ENCODE measurements around the gene ZNF491.
A peak's percentile ranks its signal among the peaks of the same experiment; 100 is the strongest.
"Not testable (repeated sequence)": the region's sequence is repeated elsewhere in the genome, so short reads cannot be mapped to it uniquely, and the experiment has no call there.

ZNF491 gene

DNA sequence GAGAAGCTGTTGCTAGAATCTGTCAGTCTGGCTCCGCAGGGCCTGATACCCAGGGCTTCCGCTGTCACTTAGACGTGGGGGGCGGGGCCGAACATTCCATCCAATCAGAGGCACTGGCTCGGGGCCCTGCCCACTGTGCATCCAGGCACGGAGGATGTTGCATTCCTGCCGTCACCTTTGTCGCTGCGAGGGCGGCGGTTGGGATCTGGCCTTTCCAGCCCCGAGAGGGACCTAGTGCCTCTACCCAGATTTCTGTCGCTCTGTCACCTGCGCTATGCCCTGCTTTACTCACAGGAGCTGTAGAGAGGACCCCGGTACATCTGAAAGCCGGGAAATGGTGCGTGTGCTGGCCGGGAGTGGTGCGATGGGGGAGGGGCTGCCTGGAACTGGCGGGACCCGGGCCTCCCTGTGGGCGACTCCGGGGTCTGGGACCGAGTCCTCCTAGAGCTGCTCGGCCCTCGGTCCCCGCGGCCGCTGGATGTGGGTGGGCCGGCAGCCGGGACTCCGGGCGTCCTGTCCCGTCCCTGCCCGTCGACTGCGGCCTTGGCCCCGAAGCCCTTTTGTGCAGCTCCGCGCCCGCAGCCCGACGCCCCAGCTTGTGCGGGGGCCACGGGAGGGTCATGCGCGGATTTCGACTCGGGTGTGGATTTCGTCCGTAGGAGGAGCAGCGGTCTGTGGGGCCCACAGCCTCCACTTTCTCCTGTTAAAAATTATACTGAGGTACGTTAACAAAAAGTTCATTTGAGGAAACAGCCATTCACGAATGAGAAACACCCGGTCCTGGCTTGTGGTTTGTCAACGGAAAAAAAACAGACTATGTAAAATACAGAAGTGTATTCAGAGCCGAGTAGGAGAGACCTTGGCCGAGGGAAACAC, 50.5 kb downstream of the ZNF491 start, which contains the start of gene ZNF439:
TSS of gene ZNF439 (plus strand) at position 133 of the 876 bp plus-strand sequence. CDS start at position 275, 142 bp downstream.
- TF ChIP-seq, protein P1, sequence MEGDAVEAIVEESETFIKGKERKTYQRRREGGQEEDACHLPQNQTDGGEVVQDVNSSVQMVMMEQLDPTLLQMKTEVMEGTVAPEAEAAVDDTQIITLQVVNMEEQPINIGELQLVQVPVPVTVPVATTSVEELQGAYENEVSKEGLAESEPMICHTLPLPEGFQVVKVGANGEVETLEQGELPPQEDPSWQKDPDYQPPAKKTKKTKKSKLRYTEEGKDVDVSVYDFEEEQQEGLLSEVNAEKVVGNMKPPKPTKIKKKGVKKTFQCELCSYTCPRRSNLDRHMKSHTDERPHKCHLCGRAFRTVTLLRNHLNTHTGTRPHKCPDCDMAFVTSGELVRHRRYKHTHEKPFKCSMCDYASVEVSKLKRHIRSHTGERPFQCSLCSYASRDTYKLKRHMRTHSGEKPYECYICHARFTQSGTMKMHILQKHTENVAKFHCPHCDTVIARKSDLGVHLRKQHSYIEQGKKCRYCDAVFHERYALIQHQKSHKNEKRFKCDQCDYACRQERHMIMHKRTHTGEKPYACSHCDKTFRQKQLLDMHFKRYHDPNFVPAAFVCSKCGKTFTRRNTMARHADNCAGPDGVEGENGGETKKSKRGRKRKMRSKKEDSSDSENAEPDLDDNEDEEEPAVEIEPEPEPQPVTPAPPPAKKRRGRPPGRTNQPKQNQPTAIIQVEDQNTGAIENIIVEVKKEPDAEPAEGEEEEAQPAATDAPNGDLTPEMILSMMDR (IDR thresholded peaks at IDR 0.05; ENCODE audit: borderline replicate concordance, control extremely low read depth, extremely low read depth, insufficient read depth, missing control alignments): no peak
- in situ Hi-C loops (cut with MboI; ENCODE audit: low sequenced_read_pairs, unreplicated experiment): no loop called here
- peak; percentile 92 for DNase-seq (ENCODE audit: low spot score)

DNA sequence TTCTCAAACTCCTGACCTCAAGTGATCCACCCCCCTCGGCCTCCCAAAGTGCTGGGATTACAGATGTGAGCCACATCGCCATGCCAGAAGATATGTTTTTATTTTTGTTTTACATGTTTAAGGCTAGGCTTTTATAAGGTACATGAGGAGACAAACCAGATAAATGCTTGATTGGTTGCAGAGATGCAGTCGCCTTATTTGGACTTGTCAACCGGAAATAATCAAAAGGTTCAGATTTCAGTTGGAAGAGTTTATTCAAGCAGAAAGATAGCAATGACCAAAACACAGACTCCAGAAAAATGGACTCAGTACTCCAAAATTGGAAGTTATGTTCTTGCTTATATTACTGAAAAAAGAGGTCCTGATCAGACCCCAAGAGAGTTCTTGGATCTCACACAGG, 52.0 kb downstream of the ZNF491 start:
- DNase-seq (ENCODE audit: low spot score); in situ Hi-C loops (cut with MboI; ENCODE audit: low sequenced_read_pairs, unreplicated experiment): not testable (repeated sequence)

DNA sequence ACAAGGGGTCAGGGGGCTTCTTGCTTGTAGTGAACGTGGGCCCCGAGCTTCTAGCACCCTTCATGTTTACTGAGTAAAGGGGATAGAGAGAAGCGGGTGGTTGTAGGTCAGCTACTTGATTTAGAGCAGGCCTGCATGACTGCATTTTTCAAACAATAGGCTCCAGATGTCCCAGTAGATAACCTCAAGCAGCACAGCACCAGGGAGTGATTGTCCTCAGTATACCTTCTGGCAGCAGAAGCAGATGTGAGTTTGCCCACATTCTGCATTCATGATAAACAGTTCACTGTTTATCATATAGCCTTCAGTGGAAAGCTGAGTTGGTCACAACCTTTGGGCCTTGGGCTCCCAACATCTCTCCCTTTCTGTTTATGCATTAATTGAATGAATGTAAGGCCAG, 55.0 kb downstream of the ZNF491 start:
- in situ Hi-C loops (cut with MboI; ENCODE audit: low sequenced_read_pairs, unreplicated experiment): no loop called here
- TF ChIP-seq, protein P1 (IDR thresholded peaks at IDR 0.05; ENCODE audit: borderline replicate concordance, control extremely low read depth, extremely low read depth, insufficient read depth, missing control alignments): no peak

DNA sequence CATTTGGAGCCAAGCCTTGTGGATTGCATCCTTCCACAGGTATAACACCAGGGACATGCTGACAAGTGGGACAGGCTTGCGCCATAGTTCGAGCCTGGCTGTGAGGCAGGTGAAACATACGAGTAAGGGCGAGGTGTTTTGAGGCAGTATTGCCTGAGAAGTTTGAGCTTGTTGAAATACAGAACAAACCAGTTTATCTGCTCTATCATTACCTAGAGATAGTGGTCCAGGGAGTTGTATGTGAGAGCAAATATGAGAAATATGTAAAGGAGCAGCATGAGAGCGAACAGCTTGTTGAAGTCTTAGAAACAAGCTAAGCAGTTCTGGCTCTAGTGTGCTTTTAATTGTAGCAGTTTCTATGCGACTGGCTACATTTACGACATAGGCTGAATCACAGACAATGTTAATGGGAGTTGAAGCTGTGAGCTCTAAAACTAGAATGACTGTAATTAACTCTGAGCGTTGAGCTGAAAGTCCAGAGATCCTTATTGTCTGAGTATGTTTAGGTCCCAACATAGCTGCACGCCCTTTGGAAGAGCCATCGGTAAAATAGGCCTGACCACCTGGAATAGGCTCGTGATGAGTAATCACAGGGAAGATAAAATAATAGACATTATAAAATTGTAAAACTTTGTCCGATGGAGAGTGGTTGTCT, 58.4 kb downstream of the ZNF491 start:
- DNase-seq (ENCODE audit: low spot score): no peak
- in situ Hi-C loops (cut with MboI; ENCODE audit: low sequenced_read_pairs, unreplicated experiment): no loop called here
- TF ChIP-seq, protein P1 (IDR thresholded peaks at IDR 0.05; ENCODE audit: borderline replicate concordance, control extremely low read depth, extremely low read depth, insufficient read depth, missing control alignments): no peak

More for the DNA sequence above, 55.0 kb downstream of the ZNF491 start:
- DNase-seq (ENCODE audit: low spot score): no peak
